Epithelial cell of esophagus (primary cell): ENCODE measurements around the gene TRIM24.
"Not testable (repeated sequence)": the region's sequence is repeated elsewhere in the genome, so short reads cannot be mapped to it uniquely, and the experiment has no call there.

Experiments used
- DNase-seq: peaks from one replicate; pipeline ENCODE4 v3.0.0; 2010; ENCODE audit warnings: low read depth
- H3K4me3 ChIP-seq: 2 replicates; pipeline ENCODE4 v1.5.1; 2011; ENCODE audit warnings: mild to moderate bottlenecking, low read length, control low read depth
- TF ChIP-seq, protein P1 (sequence below): IDR thresholded peaks from 2 replicates; pipeline ENCODE4 v1.5.1; 2011; ENCODE audit warnings: low read depth, mild to moderate bottlenecking, low read length, control low read depth, inconsistent platforms; ENCODE audit not compliant: insufficient read depth; ENCODE audit errors: missing control alignments

The TRIM24 gene

DNA sequence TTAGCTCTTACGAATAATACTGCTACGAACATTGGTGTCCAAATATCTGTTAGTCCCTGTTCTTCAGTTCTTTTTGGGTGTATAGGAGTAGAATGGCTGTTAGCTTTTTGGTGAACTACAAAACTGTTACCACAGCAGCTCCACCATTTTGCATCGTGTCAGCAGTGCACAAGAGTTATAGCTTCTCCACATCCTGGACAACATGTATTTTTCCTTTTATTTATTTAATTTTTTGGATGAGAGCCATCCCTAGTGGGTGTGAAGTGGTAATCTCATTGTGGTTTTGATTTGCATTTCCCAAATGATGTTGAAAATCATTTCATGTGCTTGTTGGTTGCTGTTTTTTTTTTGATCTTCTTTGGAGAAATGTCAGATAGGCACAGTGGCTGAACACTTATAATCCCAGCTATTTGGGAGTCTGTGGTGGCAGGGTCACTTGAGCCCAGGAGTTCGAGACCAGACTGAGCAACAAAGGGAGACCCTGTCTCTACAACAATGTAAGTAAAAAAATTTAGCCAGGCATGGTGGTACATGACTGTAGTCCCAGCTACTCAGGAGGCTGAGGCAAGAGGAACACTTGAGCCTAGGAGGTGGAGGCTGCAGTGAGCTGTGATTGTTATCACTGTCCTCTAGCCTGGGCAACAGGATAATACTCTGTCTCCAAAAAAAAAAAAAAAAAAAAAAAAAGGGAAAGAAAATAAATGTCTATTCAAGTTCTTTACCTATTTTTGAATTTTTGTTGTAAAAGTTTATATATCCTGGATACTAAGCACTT is 31.7 kb downstream of the TRIM24 start:
- no peak overlapping the region for H3K4me3 ChIP-seq
- no peak for DNase-seq
- TF ChIP-seq, protein P1, sequence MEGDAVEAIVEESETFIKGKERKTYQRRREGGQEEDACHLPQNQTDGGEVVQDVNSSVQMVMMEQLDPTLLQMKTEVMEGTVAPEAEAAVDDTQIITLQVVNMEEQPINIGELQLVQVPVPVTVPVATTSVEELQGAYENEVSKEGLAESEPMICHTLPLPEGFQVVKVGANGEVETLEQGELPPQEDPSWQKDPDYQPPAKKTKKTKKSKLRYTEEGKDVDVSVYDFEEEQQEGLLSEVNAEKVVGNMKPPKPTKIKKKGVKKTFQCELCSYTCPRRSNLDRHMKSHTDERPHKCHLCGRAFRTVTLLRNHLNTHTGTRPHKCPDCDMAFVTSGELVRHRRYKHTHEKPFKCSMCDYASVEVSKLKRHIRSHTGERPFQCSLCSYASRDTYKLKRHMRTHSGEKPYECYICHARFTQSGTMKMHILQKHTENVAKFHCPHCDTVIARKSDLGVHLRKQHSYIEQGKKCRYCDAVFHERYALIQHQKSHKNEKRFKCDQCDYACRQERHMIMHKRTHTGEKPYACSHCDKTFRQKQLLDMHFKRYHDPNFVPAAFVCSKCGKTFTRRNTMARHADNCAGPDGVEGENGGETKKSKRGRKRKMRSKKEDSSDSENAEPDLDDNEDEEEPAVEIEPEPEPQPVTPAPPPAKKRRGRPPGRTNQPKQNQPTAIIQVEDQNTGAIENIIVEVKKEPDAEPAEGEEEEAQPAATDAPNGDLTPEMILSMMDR: no peak

DNA sequence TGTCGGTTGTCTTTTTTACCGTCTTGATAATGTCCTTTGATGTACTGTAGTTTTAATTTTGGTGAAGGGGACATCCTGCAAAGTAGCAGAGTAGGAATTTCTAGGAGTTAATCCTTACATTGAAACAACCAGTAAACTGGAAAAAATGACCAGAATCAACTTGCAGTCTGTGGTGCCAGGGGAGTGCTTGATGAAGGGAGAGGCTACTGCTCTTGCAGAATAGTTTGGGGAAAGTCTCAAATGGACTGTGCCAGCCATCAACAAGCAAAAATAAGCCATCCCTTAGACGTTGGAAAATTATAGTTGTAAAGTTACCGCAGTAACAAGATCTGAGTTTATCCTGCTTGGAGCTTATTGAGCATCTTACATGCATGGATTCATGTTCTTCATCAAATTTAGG is 32.4 kb downstream of the TRIM24 start:
- H3K4me3 ChIP-seq: no peak overlapping the region
- TF ChIP-seq, protein P1: no peak
- DNase-seq: no peak

DNA sequence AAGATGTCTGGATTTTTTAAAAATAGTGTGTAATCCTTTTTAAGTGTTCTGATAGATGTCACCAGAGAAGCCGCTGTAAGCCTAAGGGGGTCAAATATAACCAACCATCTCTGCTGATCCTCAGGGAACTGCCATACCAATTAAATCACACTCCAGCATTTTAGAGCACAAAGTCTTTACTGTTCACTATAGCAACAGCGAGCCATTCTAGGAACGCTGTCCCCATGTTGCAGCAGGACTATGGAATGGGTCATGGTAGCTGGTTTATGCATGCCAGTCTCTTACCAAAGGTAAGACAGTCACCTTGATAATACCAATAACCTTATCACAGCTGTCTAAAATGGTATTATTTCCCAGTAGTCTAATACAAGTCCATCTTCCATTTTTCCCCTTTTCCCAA is 33.5 kb downstream of the TRIM24 start:
- TF ChIP-seq, protein P1: no peak
- DNase-seq: no peak

DNA sequence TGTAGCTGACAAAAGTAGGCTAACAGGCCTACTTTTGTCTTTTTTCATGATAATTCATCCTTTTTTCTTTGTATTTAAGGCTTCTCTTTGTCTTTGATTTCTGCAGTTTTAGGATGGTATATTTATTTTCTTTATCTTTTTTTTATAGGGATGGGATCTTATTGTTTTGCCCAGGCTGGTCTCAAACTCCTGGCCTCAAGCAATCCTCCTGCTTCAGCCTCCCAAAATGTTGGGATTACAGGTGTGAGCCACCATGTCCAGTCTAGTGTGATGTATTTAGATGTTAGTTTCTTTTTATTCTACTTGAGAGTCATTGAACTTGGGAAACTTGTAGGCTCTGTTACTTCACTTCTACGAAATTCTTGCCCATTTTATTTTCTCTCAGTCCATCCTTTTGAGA is 35.4 kb downstream of the TRIM24 start:
- no peak for DNase-seq
- TF ChIP-seq, protein P1: no peak
- no peak overlapping the region for H3K4me3 ChIP-seq

More for the DNA sequence above, 33.5 kb downstream of the TRIM24 start:
- H3K4me3 ChIP-seq: no peak overlapping the region

DNA sequence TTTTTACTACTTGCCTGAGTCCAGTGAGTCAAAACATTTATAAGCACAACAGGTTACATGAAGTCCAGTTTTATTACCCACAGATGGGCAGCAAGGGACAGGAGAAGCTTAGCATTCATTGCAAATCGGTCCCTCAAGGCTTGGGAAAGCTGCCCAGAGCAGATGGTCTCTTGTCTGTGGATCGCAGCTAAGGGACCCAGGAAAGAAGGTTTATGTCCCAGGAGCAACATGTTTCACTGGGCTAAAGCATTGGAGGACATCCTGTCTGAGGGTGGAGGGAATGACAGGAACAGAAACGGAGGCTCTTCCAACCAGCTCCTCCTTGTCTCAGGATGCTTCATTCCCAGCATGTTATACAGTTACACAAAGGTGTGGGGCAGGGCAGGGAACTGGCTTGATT is 39.3 kb downstream of the TRIM24 start:
- TF ChIP-seq, protein P1: no peak
- H3K4me3 ChIP-seq: no peak overlapping the region
- no peak for DNase-seq

DNA sequence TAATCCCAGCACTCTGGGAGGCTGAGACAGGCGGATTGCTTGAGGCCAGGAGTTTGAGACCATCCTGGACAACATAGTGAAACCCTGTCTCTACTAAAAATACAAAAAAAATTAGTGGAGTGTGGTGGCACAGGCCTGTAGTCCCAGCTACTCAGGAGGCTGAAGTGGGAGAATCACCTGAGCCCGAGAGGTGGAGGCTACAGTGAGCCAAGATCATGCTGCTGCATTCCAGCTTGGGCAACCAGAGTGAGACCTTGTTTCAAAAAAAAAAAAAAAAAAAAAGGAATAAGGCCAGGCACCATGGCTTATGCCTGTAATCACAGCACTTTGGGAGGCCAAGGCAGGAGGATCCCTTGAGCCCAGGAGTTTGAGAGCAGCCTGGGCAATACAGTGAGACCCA is 40.2 kb downstream of the TRIM24 start:
- not testable (repeated sequence) for DNase-seq, H3K4me3 ChIP-seq

DNA sequence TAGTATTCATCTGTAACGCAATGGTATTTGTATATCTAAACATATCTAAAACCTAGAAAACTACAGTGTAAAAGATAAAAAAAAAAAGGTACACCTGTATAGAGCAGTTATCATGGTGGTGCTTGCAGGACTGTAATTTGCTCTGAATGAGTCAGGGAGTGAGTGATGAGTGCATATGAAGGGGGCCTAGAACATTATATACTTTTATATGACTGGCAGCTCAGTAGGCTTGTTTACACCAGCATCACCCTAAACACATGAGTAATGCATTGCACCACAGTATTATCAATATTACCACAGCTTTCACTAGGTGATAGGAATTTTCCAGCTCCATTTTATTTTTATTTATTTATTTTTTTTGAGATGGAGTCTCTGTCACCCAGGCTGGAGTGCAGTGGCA is 40.8 kb downstream of the TRIM24 start:
- peak; percentile 22 for DNase-seq
- no peak overlapping the region for H3K4me3 ChIP-seq
- TF ChIP-seq, protein P1: no peak
